Measurements from ENCODE around the gene METAP1D. TPM values are rescaled to one million over a fixed set of nuclear protein-coding genes. Genes with fewer than 3 reads are reported as not detected.

Gene METAP1D
- total RNA-seq (10 to 100 TPM in 1 of 5 donors, 1 to 10 TPM in 4; 3.5 to 16.2 (median 5.8) TPM), polyA plus RNA-seq (1 to 10 TPM; 2.9 to 5.3 (median 3.5) TPM)
- long read RNA-seq, donor 1, partial matches to known transcripts = 0 of 1 reads
- long read RNA-seq, donor 1, other reads (novel, unspliced or antisense) = 0 of 1 reads
- long read RNA-seq, donor 2, partial matches to known transcripts = 0 of 1 reads
- long read RNA-seq, donor 2, other reads (novel, unspliced or antisense) = 0 of 1 reads
- long read RNA-seq, donor 3, partial matches to known transcripts = 0 of 1 reads
- long read RNA-seq, donor 3, other reads (novel, unspliced or antisense) = 0 of 1 reads
- long read RNA-seq, donor 4 = 0 reads
- long read RNA-seq, donor 5, partial matches to known transcripts = 0 of 3 reads
- long read RNA-seq, donor 5, other reads (novel, unspliced or antisense) = 0 of 3 reads
- long read RNA-seq, donor 6 = 0 reads
- long read RNA-seq, donor 7, partial matches to known transcripts = 0 of 2 reads
- long read RNA-seq, donor 7, other reads (novel, unspliced or antisense) = 0 of 2 reads
- long read RNA-seq, donor 8, partial matches to known transcripts = 0 of 2 reads
- long read RNA-seq, donor 8, other reads (novel, unspliced or antisense) = 0 of 2 reads
- long read RNA-seq, donor 9, partial matches to known transcripts = 0 of 3 reads
- long read RNA-seq, donor 9, other reads (novel, unspliced or antisense) = 0 of 3 reads
- long read RNA-seq, donor 10, partial matches to known transcripts = 0 of 1 reads
- long read RNA-seq, donor 10, other reads (novel, unspliced or antisense) = 0 of 1 reads

- Histone ChIP-seq H3K36me3 (no peaks in the 10 kb centered on the region), H3K9me3 (no peaks in the 10 kb centered on the region), H3K27me3 (no peaks in the 10 kb centered on the region), H3K4me3 (peak within 1 kb of the TSS; percentile 69 to 92 (median 78)), H3K27ac (peak within 1 kb of the TSS; percentile 32 to 76 (median 36)), H3K4me1 (peaks cover 0 to 20% (median 16%) of the 10 kb centered on the region in 4 donors)
- intact Hi-C loops (cut with DNase I; ENCODE audit: low total_unique reads) = no loop called here
- 0 to 1% (median 0%) methylated on average over 32 to 73 of the region's 73 CpGs for WGBS, 5 donors
- TF ChIP-seq POLR2A (IDR thresholded peaks at IDR 0.05) = no peak
- peak in 2 of 3 donors; percentile 68 to 82 for TF ChIP-seq POLR2AphosphoS5 (IDR thresholded peaks at IDR 0.05)
- peak; percentile 92 to 97 for DNase-seq
Observed at GRCh38 chr2:171999604-172000469, at the start of gene METAP1D. METAP1D (plus strand) TSS chr2:171999953; CDS start chr2:171999970, 17 bp downstream.

- no peak for TF ChIP-seq POLR2A (IDR thresholded peaks at IDR 0.05)
- TF ChIP-seq EP300 (IDR thresholded peaks at IDR 0.05) = no peak
- intact Hi-C loops (cut with DNase I; ENCODE audit: low total_unique reads) = no loop called here
- Histone ChIP-seq H3K4me1 (peaks cover 0 to 16% (median 2%) of the 10 kb centered on the region in 4 donors), H3K36me3 (peaks cover 4 to 63% (median 31%) of the 10 kb centered on the region in 4 donors), H3K27me3 (no peaks in the 10 kb centered on the region), H3K9me3 (no peaks in the 10 kb centered on the region), H3K4me3 (no peak overlapping the region), H3K27ac (no peak overlapping the region)
- no peak for DNase-seq
Observed at GRCh38 chr2:171952276-171952675, 47.5 kb upstream of the METAP1D start.

- intact Hi-C loops (cut with DNase I; ENCODE audit: low total_unique reads) = no loop called here
- DNase-seq = no peak
- Histone ChIP-seq H3K4me3 (no peak overlapping the region), H3K36me3 (peaks cover 4 to 59% (median 28%) of the 10 kb centered on the region in 4 donors), H3K4me1 (peaks cover 0 to 16% (median 2%) of the 10 kb centered on the region in 4 donors), H3K9me3 (no peaks in the 10 kb centered on the region), H3K27ac (no peak overlapping the region), H3K27me3 (no peaks in the 10 kb centered on the region)
- WGBS, 5 donors = 97 to 100% (median 99%) methylated on average over 3 of the region's 3 CpGs
- no peak for TF ChIP-seq POLR2A (IDR thresholded peaks at IDR 0.05)
- TF ChIP-seq EP300 (IDR thresholded peaks at IDR 0.05) = no peak
- TF ChIP-seq CTCF (IDR thresholded peaks at IDR 0.05) = no peak
- TF ChIP-seq POLR2AphosphoS5 (IDR thresholded peaks at IDR 0.05) = no peak
Observed at GRCh38 chr2:171952748-171953147, 47.0 kb upstream of the METAP1D start.

- H3K27me3 ChIP-seq = no peaks in the 10 kb centered on the region
- 76 to 96% (median 93%) methylated on average over 7 of the region's 7 CpGs for WGBS, 5 donors
- no peak for DNase-seq
- no peak for TF ChIP-seq POLR2AphosphoS5 (IDR thresholded peaks at IDR 0.05)
- TF ChIP-seq EP300 (IDR thresholded peaks at IDR 0.05) = no peak
- no peak for TF ChIP-seq CTCF (IDR thresholded peaks at IDR 0.05)
- no peak for TF ChIP-seq POLR2A (IDR thresholded peaks at IDR 0.05)
- peaks cover 0 to 24% (median 7%) of the 10 kb centered on the region in 4 donors for H3K4me1 ChIP-seq
- no peaks in the 10 kb centered on the region for H3K9me3 ChIP-seq
- no peak overlapping the region for H3K4me3 ChIP-seq
- intact Hi-C loops (cut with DNase I; ENCODE audit: low total_unique reads) = no loop called here
- H3K27ac ChIP-seq = peak overlapping the region in 2 of 5 donors; percentile 9 to 47
- H3K36me3 ChIP-seq = peaks cover 4 to 34% (median 17%) of the 10 kb centered on the region in 4 donors
Observed at GRCh38 chr2:171956135-171956825, 43.5 kb upstream of the METAP1D start.

All from stomach (tissue), 19 donors.